ENCODE data around the gene PSTPIP1. TPM values are rescaled to one million over a fixed set of nuclear protein-coding genes. Genes with fewer than 3 reads are reported as not detected.
A peak's percentile ranks its signal among the peaks of the same experiment; 100 is the strongest.

Gene PSTPIP1
- total and polyA plus RNA-seq, 2 of the 13 experiments (the other 11 are each of a cell fraction or from before 2014, with no cell fraction given), result 4.4 to 8.7 TPM

DNA sequence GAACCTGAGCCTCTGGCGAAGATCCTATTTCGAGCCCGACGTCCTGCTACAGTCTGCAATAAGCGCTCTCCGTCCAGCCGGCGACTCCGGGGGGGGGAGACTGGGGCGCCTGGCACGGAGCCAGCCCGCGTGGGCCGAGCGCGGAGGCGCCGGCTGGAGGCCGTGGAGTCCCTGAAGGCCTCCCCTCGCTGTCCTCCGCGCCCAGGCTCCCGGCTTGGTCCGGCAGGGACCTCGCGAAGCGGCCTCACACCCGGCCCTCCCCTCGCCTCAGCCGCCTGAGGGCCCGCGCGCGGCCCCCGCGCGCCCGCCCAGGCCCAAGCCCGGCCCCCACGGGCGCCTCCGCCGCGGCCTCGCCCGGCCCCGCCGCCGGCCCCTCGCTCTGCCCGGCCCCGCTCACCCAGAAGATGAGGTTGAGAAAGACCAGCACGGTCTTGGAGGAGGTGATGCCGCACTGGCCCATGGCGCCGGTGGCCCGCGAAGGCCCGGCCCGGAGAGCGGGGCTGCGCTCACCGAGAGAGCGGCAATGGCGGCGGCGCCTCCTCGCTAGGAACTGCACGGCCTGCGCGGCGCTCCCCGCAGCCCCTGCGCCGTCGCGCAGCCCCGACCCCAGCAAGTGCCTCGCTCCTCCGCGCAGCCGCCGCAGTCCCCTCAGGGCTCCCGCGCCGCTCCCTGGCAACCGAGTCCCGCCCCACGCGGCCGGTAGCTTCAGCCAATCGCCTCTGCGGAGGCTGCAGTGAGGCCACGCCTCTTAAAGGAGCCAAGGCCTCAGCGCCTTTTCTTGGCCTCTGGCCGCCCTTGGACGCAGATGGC is 75.8 kb downstream of the PSTPIP1 start, which contains the start of gene TSPAN3 (continued):
- TF ChIP-seq NFYC (CRISPR knock-in tag; IDR thresholded peaks at IDR 0.05) (peak; percentile 86), MATR3 (CRISPR knock-in tag; IDR thresholded peaks at IDR 0.05) (no peak), ATM (IDR thresholded peaks at IDR 0.05; ENCODE audit: borderline replicate concordance) (no peak), CREM (IDR thresholded peaks at IDR 0.05) (no peak), CREM (CRISPR knock-in tag; IDR thresholded peaks at IDR 0.05) (no peak), KAT2B (IDR thresholded peaks at IDR 0.05; ENCODE audit: borderline replicate concordance, low read depth, low read length) (no peak), SP4 (CRISPR knock-in tag; IDR thresholded peaks at IDR 0.05) (peak; percentile 89), FOXO1 (CRISPR knock-in tag; IDR thresholded peaks at IDR 0.05) (peak; percentile 34; the same call in 1 of the 2 replicates), ZNF850 (CRISPR knock-in tag; conservative IDR thresholded peaks at IDR 0.05) (peak; percentile 49; the same call in 1 of the 2 replicates), BORCS8-MEF2B (CRISPR knock-in tag; IDR thresholded peaks at IDR 0.05) (peak; percentile 39; the same call in 1 of the 2 replicates), NFATC3 (CRISPR knock-in tag; IDR thresholded peaks at IDR 0.05) (no peak), RFX1 (IDR thresholded peaks at IDR 0.05) (peak; percentile 79), SYNCRIP (IDR thresholded peaks at IDR 0.05; ENCODE audit: insufficient read depth, low read depth, low read length) (no peak)
- TF ChIP-seq, protein P1, sequence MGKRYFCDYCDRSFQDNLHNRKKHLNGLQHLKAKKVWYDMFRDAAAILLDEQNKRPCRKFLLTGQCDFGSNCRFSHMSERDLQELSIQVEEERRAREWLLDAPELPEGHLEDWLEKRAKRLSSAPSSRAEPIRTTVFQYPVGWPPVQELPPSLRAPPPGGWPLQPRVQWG (CRISPR knock-in tag; IDR thresholded peaks at IDR 0.05; ENCODE audit: borderline replicate concordance, low read depth), result no peak
- TF ChIP-seq, protein P2, sequence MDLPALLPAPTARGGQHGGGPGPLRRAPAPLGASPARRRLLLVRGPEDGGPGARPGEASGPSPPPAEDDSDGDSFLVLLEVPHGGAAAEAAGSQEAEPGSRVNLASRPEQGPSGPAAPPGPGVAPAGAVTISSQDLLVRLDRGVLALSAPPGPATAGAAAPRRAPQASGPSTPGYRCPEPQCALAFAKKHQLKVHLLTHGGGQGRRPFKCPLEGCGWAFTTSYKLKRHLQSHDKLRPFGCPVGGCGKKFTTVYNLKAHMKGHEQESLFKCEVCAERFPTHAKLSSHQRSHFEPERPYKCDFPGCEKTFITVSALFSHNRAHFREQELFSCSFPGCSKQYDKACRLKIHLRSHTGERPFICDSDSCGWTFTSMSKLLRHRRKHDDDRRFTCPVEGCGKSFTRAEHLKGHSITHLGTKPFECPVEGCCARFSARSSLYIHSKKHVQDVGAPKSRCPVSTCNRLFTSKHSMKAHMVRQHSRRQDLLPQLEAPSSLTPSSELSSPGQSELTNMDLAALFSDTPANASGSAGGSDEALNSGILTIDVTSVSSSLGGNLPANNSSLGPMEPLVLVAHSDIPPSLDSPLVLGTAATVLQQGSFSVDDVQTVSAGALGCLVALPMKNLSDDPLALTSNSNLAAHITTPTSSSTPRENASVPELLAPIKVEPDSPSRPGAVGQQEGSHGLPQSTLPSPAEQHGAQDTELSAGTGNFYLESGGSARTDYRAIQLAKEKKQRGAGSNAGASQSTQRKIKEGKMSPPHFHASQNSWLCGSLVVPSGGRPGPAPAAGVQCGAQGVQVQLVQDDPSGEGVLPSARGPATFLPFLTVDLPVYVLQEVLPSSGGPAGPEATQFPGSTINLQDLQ (CRISPR knock-in tag; IDR thresholded peaks at IDR 0.05), result peak; percentile 58; the same call in 1 of the 2 replicates
- TF ChIP-seq, protein P3, sequence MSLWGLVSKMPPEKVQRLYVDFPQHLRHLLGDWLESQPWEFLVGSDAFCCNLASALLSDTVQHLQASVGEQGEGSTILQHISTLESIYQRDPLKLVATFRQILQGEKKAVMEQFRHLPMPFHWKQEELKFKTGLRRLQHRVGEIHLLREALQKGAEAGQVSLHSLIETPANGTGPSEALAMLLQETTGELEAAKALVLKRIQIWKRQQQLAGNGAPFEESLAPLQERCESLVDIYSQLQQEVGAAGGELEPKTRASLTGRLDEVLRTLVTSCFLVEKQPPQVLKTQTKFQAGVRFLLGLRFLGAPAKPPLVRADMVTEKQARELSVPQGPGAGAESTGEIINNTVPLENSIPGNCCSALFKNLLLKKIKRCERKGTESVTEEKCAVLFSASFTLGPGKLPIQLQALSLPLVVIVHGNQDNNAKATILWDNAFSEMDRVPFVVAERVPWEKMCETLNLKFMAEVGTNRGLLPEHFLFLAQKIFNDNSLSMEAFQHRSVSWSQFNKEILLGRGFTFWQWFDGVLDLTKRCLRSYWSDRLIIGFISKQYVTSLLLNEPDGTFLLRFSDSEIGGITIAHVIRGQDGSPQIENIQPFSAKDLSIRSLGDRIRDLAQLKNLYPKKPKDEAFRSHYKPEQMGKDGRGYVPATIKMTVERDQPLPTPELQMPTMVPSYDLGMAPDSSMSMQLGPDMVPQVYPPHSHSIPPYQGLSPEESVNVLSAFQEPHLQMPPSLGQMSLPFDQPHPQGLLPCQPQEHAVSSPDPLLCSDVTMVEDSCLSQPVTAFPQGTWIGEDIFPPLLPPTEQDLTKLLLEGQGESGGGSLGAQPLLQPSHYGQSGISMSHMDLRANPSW (CRISPR knock-in tag; IDR thresholded peaks at IDR 0.05; ENCODE audit: borderline replicate concordance), result no peak
- TF ChIP-seq, protein P4, sequence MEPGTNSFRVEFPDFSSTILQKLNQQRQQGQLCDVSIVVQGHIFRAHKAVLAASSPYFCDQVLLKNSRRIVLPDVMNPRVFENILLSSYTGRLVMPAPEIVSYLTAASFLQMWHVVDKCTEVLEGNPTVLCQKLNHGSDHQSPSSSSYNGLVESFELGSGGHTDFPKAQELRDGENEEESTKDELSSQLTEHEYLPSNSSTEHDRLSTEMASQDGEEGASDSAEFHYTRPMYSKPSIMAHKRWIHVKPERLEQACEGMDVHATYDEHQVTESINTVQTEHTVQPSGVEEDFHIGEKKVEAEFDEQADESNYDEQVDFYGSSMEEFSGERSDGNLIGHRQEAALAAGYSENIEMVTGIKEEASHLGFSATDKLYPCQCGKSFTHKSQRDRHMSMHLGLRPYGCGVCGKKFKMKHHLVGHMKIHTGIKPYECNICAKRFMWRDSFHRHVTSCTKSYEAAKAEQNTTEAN (CRISPR knock-in tag; conservative IDR thresholded peaks at IDR 0.05), result no peak
- TF ChIP-seq, protein P5, sequence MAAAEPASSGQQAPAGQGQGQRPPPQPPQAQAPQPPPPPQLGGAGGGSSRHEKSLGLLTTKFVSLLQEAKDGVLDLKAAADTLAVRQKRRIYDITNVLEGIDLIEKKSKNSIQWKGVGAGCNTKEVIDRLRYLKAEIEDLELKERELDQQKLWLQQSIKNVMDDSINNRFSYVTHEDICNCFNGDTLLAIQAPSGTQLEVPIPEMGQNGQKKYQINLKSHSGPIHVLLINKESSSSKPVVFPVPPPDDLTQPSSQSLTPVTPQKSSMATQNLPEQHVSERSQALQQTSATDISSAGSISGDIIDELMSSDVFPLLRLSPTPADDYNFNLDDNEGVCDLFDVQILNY (CRISPR knock-in tag; conservative IDR thresholded peaks at IDR 0.05), result 0 out of 2 replicates have a peak, but pooled peaks have one; percentile 72
- TF ChIP-seq, protein P6, sequence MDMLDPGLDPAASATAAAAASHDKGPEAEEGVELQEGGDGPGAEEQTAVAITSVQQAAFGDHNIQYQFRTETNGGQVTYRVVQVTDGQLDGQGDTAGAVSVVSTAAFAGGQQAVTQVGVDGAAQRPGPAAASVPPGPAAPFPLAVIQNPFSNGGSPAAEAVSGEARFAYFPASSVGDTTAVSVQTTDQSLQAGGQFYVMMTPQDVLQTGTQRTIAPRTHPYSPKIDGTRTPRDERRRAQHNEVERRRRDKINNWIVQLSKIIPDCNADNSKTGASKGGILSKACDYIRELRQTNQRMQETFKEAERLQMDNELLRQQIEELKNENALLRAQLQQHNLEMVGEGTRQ (IDR thresholded peaks at IDR 0.05; ENCODE audit: low read depth, low read length), result no peak
- TF ChIP-seq, protein P6 (CRISPR knock-in tag; IDR thresholded peaks at IDR 0.05; ENCODE audit: borderline replicate concordance), result no peak

All from HepG2 (cell line).